HepG2 (cell line): Measurements from ENCODE around the gene ZNF563. TPM values are rescaled to one million over a fixed set of nuclear protein-coding genes. Genes with fewer than 3 reads are reported as not detected.

ENCODE experiments used
- CHD2 ChIP-seq: IDR thresholded peaks from 2 replicates; pipeline ENCODE4 v1.6.1; 2011; ENCODE audit warnings: low read depth, low read length, improper control_type of control experiment
- FOXP1 ChIP-seq, 2 experiments: fragments of 450-650 bp in 1 of 2; IDR thresholded peaks; 2 replicates each; pipeline ENCODE4 v1.6.1; 2017 to 2018; ENCODE audit warnings: antibody characterized with exemption in 1 of 2
- GABPA ChIP-seq, 2 experiments: IDR thresholded peaks; 2 replicates each; pipeline ENCODE4 v1.6.1; 2011 to 2016; ENCODE audit warnings: low read depth in 2 of 2, low read length in 1 of 2, missing biosample characterization in 1 of 2, missing genetic modification characterization in 1 of 2
- GATAD2A ChIP-seq: IDR thresholded peaks from 2 replicates; pipeline ENCODE4 v1.6.1; 2016
- LCORL ChIP-seq, 2 experiments: fragments of 450-650 bp in 1 of 2; sonication (generic) in 1 of 2; formaldehyde crosslinking in 1 of 2; IDR thresholded peaks; 2 replicates each; pipeline versions ENCODE4 v1.5.0 to v1.6.1; 2017 to 2020; ENCODE audit warnings: antibody characterized with exemption in 1 of 2, missing genetic modification reagents in 1 of 2
- MED1 ChIP-seq: sonication (generic); formaldehyde crosslinking; IDR thresholded peaks from 2 replicates; pipeline ENCODE4 v1.4.0; 2020; ENCODE audit warnings: missing genetic modification reagents
- NCOA2 ChIP-seq: sonication (generic); formaldehyde crosslinking; IDR thresholded peaks from 2 replicates; pipeline ENCODE4 v1.8.0; 2022; ENCODE audit warnings: inconsistent platforms
- POLR2AphosphoS2 ChIP-seq: IDR thresholded peaks from 2 replicates; pipeline ENCODE4 v1.6.1; 2011; ENCODE audit warnings: low read depth, low read length, improper control_type of control experiment
- PPARG ChIP-seq: conservative IDR thresholded peaks from 2 replicates; pipeline ENCODE4 v1.6.1; 2016; ENCODE audit warnings: missing biosample characterization, missing genetic modification reagents
- RXRA ChIP-seq: sonication (generic); formaldehyde crosslinking; IDR thresholded peaks from 2 replicates; pipeline ENCODE4 v1.5.1; 2020; ENCODE audit warnings: missing genetic modification reagents
- SIN3A ChIP-seq: IDR thresholded peaks from 2 replicates; pipeline ENCODE4 v1.6.1; 2011; ENCODE audit warnings: low read depth, mild to moderate bottlenecking, control low read depth, low read length, borderline replicate concordance
- TBX3 ChIP-seq: fragments of 450-650 bp; IDR thresholded peaks from 2 replicates; pipeline ENCODE4 v1.6.1; 2017; ENCODE audit warnings: antibody characterized with exemption, mild to moderate bottlenecking, inconsistent platforms, borderline replicate concordance
- TCF7 ChIP-seq: sonication (generic); IDR thresholded peaks from 2 replicates; pipeline ENCODE4 v1.6.1; 2016; ENCODE audit warnings: antibody characterized with exemption, low read depth
- TSC22D2 ChIP-seq: sonication (generic); formaldehyde crosslinking; IDR thresholded peaks from 2 replicates; pipeline ENCODE4 v1.5.1; 2020; ENCODE audit warnings: missing genetic modification reagents, mild to moderate bottlenecking, borderline replicate concordance
- ZFP36L1 ChIP-seq: sonication (generic); formaldehyde crosslinking; IDR thresholded peaks from 2 replicates; pipeline ENCODE4 v1.8.0; 2022; ENCODE audit warnings: mild to moderate bottlenecking, missing genetic modification reagents, moderate library complexity
- ZNF280D ChIP-seq: sonication (generic); formaldehyde crosslinking; IDR thresholded peaks from 2 replicates; pipeline ENCODE4 v1.5.1; 2020; ENCODE audit warnings: mild to moderate bottlenecking, missing genetic modification reagents
- ZNF564 ChIP-seq: sonication (generic); formaldehyde crosslinking; IDR thresholded peaks from 2 replicates; pipeline ENCODE4 v1.8.1; 2023; ENCODE audit warnings: mild to moderate bottlenecking, missing genetic modification reagents
- ZNF720 ChIP-seq: sonication (generic); formaldehyde crosslinking; IDR thresholded peaks from 2 replicates; pipeline ENCODE4 v1.4.0; 2020; ENCODE audit warnings: missing genetic modification reagents
- ZNF770 ChIP-seq: sonication (generic); formaldehyde crosslinking; IDR thresholded peaks from 2 replicates; pipeline ENCODE4 v1.5.0; 2020; ENCODE audit warnings: mild to moderate bottlenecking, missing genetic modification reagents
- ZNF773 ChIP-seq: sonication (generic); formaldehyde crosslinking; IDR thresholded peaks from 2 replicates; pipeline ENCODE4 v1.4.0; 2020; ENCODE audit warnings: missing genetic modification reagents, borderline replicate concordance
- ZNF792 ChIP-seq: IDR thresholded peaks from 2 replicates; pipeline ENCODE4 v1.6.1; 2016
- polyA plus RNA-seq, 8 experiments: library from polyadenylated mRNA; depleted of rRNA in 3 of 8; stranded (reverse) in 7 of 8; unstranded in 1 of 8; fragments of >200 nt; fragmentation: Illumina TruSeq in 4 of 8; extraction: Trizol in 4 of 8; gene quantifications; 2 replicates each; pipeline versions ENCODE4 v1.2.1 to v1.2.3, GENCODE V29; 2011 to 2016; ENCODE audit warnings: low read depth in 4 of 8, missing spikeins in 1 of 8, mixed read lengths in 1 of 8; ENCODE audit not compliant: insufficient read depth in 1 of 8
- total RNA-seq, 5 experiments: library from RNA; depleted of rRNA; stranded (reverse); fragments of >200 nt; fragmentation: Illumina TruSeq; extraction: Trizol; gene quantifications; 2 replicates each; pipeline ENCODE4 v1.2.3, GENCODE V29; 2016; ENCODE audit warnings: low read depth in 1 of 5
- TF ChIP-seq, protein P1 (sequence below): sonication (generic); formaldehyde crosslinking; conservative IDR thresholded peaks from 2 replicates; pipeline ENCODE4 v1.4.0; 2020; ENCODE audit warnings: mild to moderate bottlenecking, missing genetic modification reagents, moderate library complexity

The ZNF563 gene
- total and polyA plus RNA-seq, 2 of the 13 experiments (the other 11 are each of a cell fraction or from before 2014, with no cell fraction given): 7.5 to 19.5 TPM

GRCh38 chr19:12331211-12331941 is 2.1 kb downstream of the ZNF563 start (continued):
- TF ChIP-seq TSC22D2 (CRISPR knock-in tag): no peak
- 0 out of 2 replicates have a peak, but pooled peaks have one; percentile 45 for TF ChIP-seq POLR2AphosphoS2
- TF ChIP-seq, protein P1, sequence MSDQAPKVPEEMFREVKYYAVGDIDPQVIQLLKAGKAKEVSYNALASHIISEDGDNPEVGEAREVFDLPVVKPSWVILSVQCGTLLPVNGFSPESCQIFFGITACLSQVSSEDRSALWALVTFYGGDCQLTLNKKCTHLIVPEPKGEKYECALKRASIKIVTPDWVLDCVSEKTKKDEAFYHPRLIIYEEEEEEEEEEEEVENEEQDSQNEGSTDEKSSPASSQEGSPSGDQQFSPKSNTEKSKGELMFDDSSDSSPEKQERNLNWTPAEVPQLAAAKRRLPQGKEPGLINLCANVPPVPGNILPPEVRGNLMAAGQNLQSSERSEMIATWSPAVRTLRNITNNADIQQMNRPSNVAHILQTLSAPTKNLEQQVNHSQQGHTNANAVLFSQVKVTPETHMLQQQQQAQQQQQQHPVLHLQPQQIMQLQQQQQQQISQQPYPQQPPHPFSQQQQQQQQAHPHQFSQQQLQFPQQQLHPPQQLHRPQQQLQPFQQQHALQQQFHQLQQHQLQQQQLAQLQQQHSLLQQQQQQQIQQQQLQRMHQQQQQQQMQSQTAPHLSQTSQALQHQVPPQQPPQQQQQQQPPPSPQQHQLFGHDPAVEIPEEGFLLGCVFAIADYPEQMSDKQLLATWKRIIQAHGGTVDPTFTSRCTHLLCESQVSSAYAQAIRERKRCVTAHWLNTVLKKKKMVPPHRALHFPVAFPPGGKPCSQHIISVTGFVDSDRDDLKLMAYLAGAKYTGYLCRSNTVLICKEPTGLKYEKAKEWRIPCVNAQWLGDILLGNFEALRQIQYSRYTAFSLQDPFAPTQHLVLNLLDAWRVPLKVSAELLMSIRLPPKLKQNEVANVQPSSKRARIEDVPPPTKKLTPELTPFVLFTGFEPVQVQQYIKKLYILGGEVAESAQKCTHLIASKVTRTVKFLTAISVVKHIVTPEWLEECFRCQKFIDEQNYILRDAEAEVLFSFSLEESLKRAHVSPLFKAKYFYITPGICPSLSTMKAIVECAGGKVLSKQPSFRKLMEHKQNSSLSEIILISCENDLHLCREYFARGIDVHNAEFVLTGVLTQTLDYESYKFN (CRISPR knock-in tag): peak; percentile 93
- peak; percentile 83 for TF ChIP-seq MED1
- TF ChIP-seq RXRA (CRISPR knock-in tag): peak; percentile 98
- TF ChIP-seq CHD2: peak; percentile 58
- TF ChIP-seq ZNF280D (CRISPR knock-in tag): 0 out of 2 replicates have a peak, but pooled peaks have one; percentile 14
- no peak for TF ChIP-seq ZNF773 (CRISPR knock-in tag)
- TF ChIP-seq GATAD2A (CRISPR knock-in tag): peak; percentile 89
- TF ChIP-seq SIN3A: peak; percentile 34; the same call in 1 of the 2 replicates
- no peak for TF ChIP-seq GABPA (IDR thresholded peaks at IDR 0.05; ENCODE audit: low read depth, low read length)
- TF ChIP-seq GABPA (CRISPR knock-in tag; IDR thresholded peaks at IDR 0.05; ENCODE audit: low read depth): no peak
- TF ChIP-seq ZFP36L1 (CRISPR knock-in tag): no peak
- no peak for TF ChIP-seq LCORL (IDR thresholded peaks at IDR 0.05)
- TF ChIP-seq LCORL (CRISPR knock-in tag; IDR thresholded peaks at IDR 0.05): peak; percentile 82
- TF ChIP-seq TCF7: peak; percentile 70
- TF ChIP-seq NCOA2 (CRISPR knock-in tag): peak; percentile 85
- peak; percentile 91 for TF ChIP-seq PPARG (CRISPR knock-in tag)
- peak; percentile 40; the same call in 1 of the 2 replicates for TF ChIP-seq ZNF770
- TF ChIP-seq ZNF564: 0 out of 2 replicates have a peak, but pooled peaks have one; percentile 45
- TF ChIP-seq ZNF720 (CRISPR knock-in tag): no peak
- TF ChIP-seq FOXP1 (IDR thresholded peaks at IDR 0.05): no peak
- TF ChIP-seq FOXP1 (CRISPR knock-in tag; IDR thresholded peaks at IDR 0.05): peak; percentile 59; the same call in 1 of the 2 replicates
- peak; percentile 62; the same call in 1 of the 2 replicates for TF ChIP-seq TBX3
- peak; percentile 60; the same call in 1 of the 2 replicates for TF ChIP-seq ZNF792 (CRISPR knock-in tag)
